ENCODE measurements around the gene DZIP1L.
A peak's percentile ranks its signal among the peaks of the same experiment; 100 is the strongest.

DNA sequence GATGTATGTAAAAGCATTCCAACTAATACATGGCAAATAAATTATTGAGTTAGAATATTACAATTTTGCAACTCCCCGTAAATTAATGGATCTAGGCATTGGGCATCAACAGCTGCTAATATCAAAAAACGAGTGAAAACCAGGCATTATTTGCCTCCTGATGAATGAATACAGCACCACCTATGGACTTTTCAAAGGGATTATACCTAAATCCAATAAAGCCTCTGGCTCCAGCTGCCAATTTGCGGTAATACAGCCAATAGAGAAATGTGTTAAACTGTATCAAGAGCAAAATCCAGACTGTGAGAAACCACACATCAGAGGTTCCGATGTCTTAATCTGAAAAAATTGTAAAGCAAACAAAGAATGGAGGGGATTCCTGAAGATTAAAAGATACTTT is 33.1 kb upstream of the DZIP1L start:
- TF ChIP-seq EZH2 (IDR thresholded peaks at IDR 0.05; ENCODE audit: low read length, unreplicated experiment): no peak
- TF ChIP-seq, protein P1, sequence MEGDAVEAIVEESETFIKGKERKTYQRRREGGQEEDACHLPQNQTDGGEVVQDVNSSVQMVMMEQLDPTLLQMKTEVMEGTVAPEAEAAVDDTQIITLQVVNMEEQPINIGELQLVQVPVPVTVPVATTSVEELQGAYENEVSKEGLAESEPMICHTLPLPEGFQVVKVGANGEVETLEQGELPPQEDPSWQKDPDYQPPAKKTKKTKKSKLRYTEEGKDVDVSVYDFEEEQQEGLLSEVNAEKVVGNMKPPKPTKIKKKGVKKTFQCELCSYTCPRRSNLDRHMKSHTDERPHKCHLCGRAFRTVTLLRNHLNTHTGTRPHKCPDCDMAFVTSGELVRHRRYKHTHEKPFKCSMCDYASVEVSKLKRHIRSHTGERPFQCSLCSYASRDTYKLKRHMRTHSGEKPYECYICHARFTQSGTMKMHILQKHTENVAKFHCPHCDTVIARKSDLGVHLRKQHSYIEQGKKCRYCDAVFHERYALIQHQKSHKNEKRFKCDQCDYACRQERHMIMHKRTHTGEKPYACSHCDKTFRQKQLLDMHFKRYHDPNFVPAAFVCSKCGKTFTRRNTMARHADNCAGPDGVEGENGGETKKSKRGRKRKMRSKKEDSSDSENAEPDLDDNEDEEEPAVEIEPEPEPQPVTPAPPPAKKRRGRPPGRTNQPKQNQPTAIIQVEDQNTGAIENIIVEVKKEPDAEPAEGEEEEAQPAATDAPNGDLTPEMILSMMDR (conservative IDR thresholded peaks at IDR 0.05; ENCODE audit: low read depth, low read length): 0 out of 2 replicates have a peak, but pooled peaks have one; percentile 25

All from PC-3 (cell line).